Epithelial cell of proximal tubule (primary cell): ENCODE measurements around the gene OPCML. TPM values are rescaled to one million over a fixed set of nuclear protein-coding genes. Genes with fewer than 3 reads are reported as not detected.

Experiments used
- DNase-seq: peaks from one replicate; pipeline ENCODE4 v3.0.0-alpha.2; 2011; ENCODE audit warnings: low read depth
- H3K4me3 ChIP-seq: 2 replicates; pipeline ENCODE4 v1.5.1; 2011; ENCODE audit warnings: low read depth, mild to moderate bottlenecking, low read length
- CTCF ChIP-seq: conservative IDR thresholded peaks from 2 replicates; pipeline ENCODE4 v1.5.1; 2012; ENCODE audit warnings: low read depth, mild to moderate bottlenecking, low read length
- total RNA-seq: library from RNA; depleted of rRNA; stranded (reverse); fragments of >200 nt; gene quantifications from 2 replicates; pipeline ENCODE4 v1.2.3, GENCODE V29; 2015

Gene OPCML
- total RNA-seq, 1 donor from 2014 or later: not detected

- no peak overlapping the region for H3K4me3 ChIP-seq
- no peak for TF ChIP-seq CTCF
Measured at GRCh38 chr11:133154076-133154475, 378.2 kb downstream of the OPCML start.

GRCh38 chr11:133153031-133153430, 379.3 kb downstream of the OPCML start:
- TF ChIP-seq CTCF: no peak
- no peak for DNase-seq
- H3K4me3 ChIP-seq: no peak overlapping the region

More at GRCh38 chr11:133154076-133154475, 378.2 kb downstream of the OPCML start:
- DNase-seq: no peak

- DNase-seq: no peak
- no peak for TF ChIP-seq CTCF
- H3K4me3 ChIP-seq: no peak overlapping the region
Measured at GRCh38 chr11:133149698-133150097, 382.6 kb downstream of the OPCML start.

- no peak overlapping the region for H3K4me3 ChIP-seq
- no peak for DNase-seq
- no peak for TF ChIP-seq CTCF
Measured at GRCh38 chr11:133147625-133148024, 384.7 kb downstream of the OPCML start.

- no peak overlapping the region for H3K4me3 ChIP-seq
- DNase-seq: no peak
- no peak for TF ChIP-seq CTCF
Measured at GRCh38 chr11:133146697-133147306, 385.5 kb downstream of the OPCML start.

- DNase-seq: no peak
- TF ChIP-seq CTCF: no peak
- no peak overlapping the region for H3K4me3 ChIP-seq
Measured at GRCh38 chr11:133137939-133138338, 394.4 kb downstream of the OPCML start.

- no peak for TF ChIP-seq CTCF
- no peak for DNase-seq
Measured at GRCh38 chr11:133137270-133137669, 395.0 kb downstream of the OPCML start.

More at GRCh38 chr11:133137270-133137669, 395.0 kb downstream of the OPCML start:
- no peak overlapping the region for H3K4me3 ChIP-seq
